IMR-90 (cell line): ENCODE measurements around the gene SERHL2. TPM values are rescaled to one million over a fixed set of nuclear protein-coding genes. Genes with fewer than 3 reads are reported as not detected.
"Not testable (repeated sequence)": the region's sequence is repeated elsewhere in the genome, so short reads cannot be mapped to it uniquely, and the experiment has no call there.

ENCODE experiments used
- ATAC-seq: fragments of 200-7000 bp; cut with Tn5 transposase; 2 replicates; pipeline ENCODE4 v1.9.1; 2020; ENCODE audit warnings: low read depth, mild to moderate bottlenecking, moderate library complexity
- BruUV-seq: library from RNA; stranded (reverse); fragments of 400-500 nt; replicated peaks from 2 replicates; lab custom pipeline; 2021; lab: Mats Ljungman, UMichigan
- CTCF ChIA-PET: fragments of 300-600 bp; formaldehyde crosslinking; extraction: SDS; loops from one replicate; lab custom pipeline; 2021; ENCODE audit warnings: antibody characterized with exemption; lab: Yijun Ruan, JAX
- POLR2A ChIA-PET: fragments of 300-600 bp; sonication (Branson Sonifier 250); formaldehyde crosslinking; loops from one replicate; lab custom pipeline; 2022; ENCODE audit warnings: antibody characterized with exemption; ENCODE audit not compliant: unreplicated experiment; lab: Charles Lee
- DNase-seq: peaks from one replicate; pipeline ENCODE4 v3.0.0; 2013
- H2AFZ ChIP-seq: replicated peaks from 2 replicates; pipeline ENCODE3; 2013; ENCODE audit warnings: low read length, mild to moderate bottlenecking; ENCODE audit not compliant: poor library complexity
- H2AK5ac ChIP-seq: 2 replicates; pipeline ENCODE4 v1.6.1; 2013; ENCODE audit warnings: low read depth, low read length, inconsistent platforms
- H2AK9ac ChIP-seq: replicated peaks from 2 replicates; pipeline ENCODE3; 2013; ENCODE audit warnings: mild to moderate bottlenecking, low read depth, low read length, moderate library complexity; ENCODE audit not compliant: poor library complexity
- H2BK120ac ChIP-seq: 2 replicates; pipeline ENCODE4 v1.6.1; 2013; ENCODE audit warnings: low read depth, low read length, inconsistent platforms
- H2BK15ac ChIP-seq: 3 replicates; pipeline ENCODE4 v1.6.1; 2013; ENCODE audit warnings: low read depth, low read length, inconsistent platforms
- H2BK20ac ChIP-seq: 2 replicates; pipeline ENCODE4 v1.6.1; 2013; ENCODE audit warnings: low read depth, mild to moderate bottlenecking, inconsistent platforms, low read length, moderate library complexity
- H2BK5ac ChIP-seq: 2 replicates; pipeline ENCODE4 v1.6.1; 2013; ENCODE audit warnings: mild to moderate bottlenecking, low read depth, low read length, inconsistent platforms; ENCODE audit not compliant: poor library complexity, severe bottlenecking
- H3K14ac ChIP-seq: replicated peaks from 2 replicates; pipeline ENCODE4 v1.6.1; 2013; ENCODE audit warnings: low read depth, low read length, inconsistent platforms
- H3K18ac ChIP-seq: 2 replicates; pipeline ENCODE4 v1.6.1; 2013; ENCODE audit warnings: low read depth, low read length, control low read depth
- H3K23ac ChIP-seq: 2 replicates; pipeline ENCODE4 v1.6.1; 2013; ENCODE audit warnings: low read depth, low read length, inconsistent platforms
- H3K27ac ChIP-seq: 2 replicates; pipeline ENCODE4 v1.5.1; 2013; ENCODE audit warnings: mild to moderate bottlenecking, control low read depth, low read length; ENCODE audit not compliant: insufficient read depth
- H3K27me3 ChIP-seq: 2 replicates; pipeline ENCODE4 v1.6.1; 2013; ENCODE audit warnings: low read length; ENCODE audit not compliant: control insufficient read depth, insufficient read depth
- H3K36me3 ChIP-seq: 2 replicates; pipeline ENCODE4 v1.6.1; 2013; ENCODE audit warnings: low read length, mixed read lengths; ENCODE audit not compliant: control insufficient read depth, insufficient read depth
- H3K4ac ChIP-seq: 2 replicates; pipeline ENCODE4 v1.6.1; 2013; ENCODE audit warnings: low read depth, low read length, inconsistent platforms
- H3K4me1 ChIP-seq: 2 replicates; pipeline ENCODE4 v1.6.1; 2013; ENCODE audit warnings: low read length, mixed read lengths; ENCODE audit not compliant: control insufficient read depth, insufficient read depth
- H3K4me2 ChIP-seq: 2 replicates; pipeline ENCODE4 v1.6.1; 2013; ENCODE audit warnings: low read depth, mild to moderate bottlenecking, control low read depth, low read length, moderate library complexity
- H3K4me3 ChIP-seq: 2 replicates; pipeline ENCODE4 v1.5.1; 2013; ENCODE audit warnings: low read depth, mild to moderate bottlenecking, control low read depth, low read length, moderate library complexity; ENCODE audit not compliant: insufficient read depth
- H3K56ac ChIP-seq: 2 replicates; pipeline ENCODE4 v1.6.1; 2013; ENCODE audit warnings: low read length, inconsistent platforms; ENCODE audit not compliant: insufficient read depth; ENCODE audit errors: extremely low read depth
- H3K79me1 ChIP-seq, 2 experiments: 2 replicates each; pipeline ENCODE4 v1.6.1; 2013; ENCODE audit warnings: low read length in 2 of 2, inconsistent platforms in 1 of 2, low read depth in 1 of 2
- H3K9ac ChIP-seq: 2 replicates; pipeline ENCODE4 v1.6.1; 2013; ENCODE audit warnings: low read depth, low read length, control low read depth
- H3K9me1 ChIP-seq: 2 replicates; pipeline ENCODE4 v1.6.1; 2013; ENCODE audit warnings: low read length, inconsistent platforms; ENCODE audit not compliant: insufficient read depth
- H3K9me3 ChIP-seq: 2 replicates; pipeline ENCODE4 v1.6.1; 2013; ENCODE audit warnings: low read length; ENCODE audit not compliant: control insufficient read depth, insufficient read depth
- H4K20me1 ChIP-seq: 2 replicates; pipeline ENCODE4 v1.6.1; 2013; ENCODE audit warnings: low read length, inconsistent platforms; ENCODE audit not compliant: insufficient read depth
- H4K5ac ChIP-seq: 2 replicates; pipeline ENCODE4 v1.6.1; 2013; ENCODE audit warnings: mild to moderate bottlenecking, low read depth, low read length, control low read depth
- H4K8ac ChIP-seq, 2 experiments: 2 replicates each; pipeline ENCODE4 v1.6.1; 2013; ENCODE audit warnings: low read depth in 2 of 2, low read length in 2 of 2, control low read depth in 1 of 2, inconsistent platforms in 1 of 2
- H4K91ac ChIP-seq: 2 replicates; pipeline ENCODE4 v1.6.1; 2013; ENCODE audit warnings: low read depth, low read length, inconsistent platforms; ENCODE audit not compliant: insufficient read depth
- FOS ChIP-seq: fragments of 150-350 bp; IDR thresholded peaks from 2 replicates; pipeline ENCODE4 v1.6.1; 2016; ENCODE audit warnings: low read depth, low read length
- WGBS, 2 experiments: methylation state at CpG; one replicate each; pipeline versions ENCODE4 v1.1.5 to v1.1.7; 2013; ENCODE audit warnings: missing lambda C conversion rate in 2 of 2; ENCODE audit not compliant: insufficient read length in 1 of 2; ENCODE audit errors: extremely low coverage in 2 of 2; 5-methylcytosine and 5-hydroxymethylcytosine counted together
- dilution Hi-C: fragments of 300-500 bp; cut with HindIII; formaldehyde crosslinking; loops from one replicate; pipeline ENCODE4 v1.14.3; 2018; ENCODE audit warnings: low sequenced_read_pairs; ENCODE audit not compliant: unreplicated experiment
- in situ Hi-C: fragments of 300-500 bp; cut with MboI; formaldehyde crosslinking; loops from 3 replicates; pipeline ENCODE4 v1.14.3; 2019; ENCODE audit warnings: low sequenced_read_pairs, inconsistent platforms, mixed read lengths
- intact Hi-C: fragments of 100-400 bp; cut with micrococcal nuclease; formaldehyde crosslinking; loops from 2 replicates; pipeline ENCODE4 v1.10.0; 2022
- polyA plus RNA-seq, 3 experiments: library from polyadenylated mRNA; depleted of rRNA; stranded (reverse); fragments of >200 nt; gene quantifications; 2 replicates each; pipeline ENCODE4 v1.2.3, GENCODE V29; 2012; ENCODE audit warnings: low replicate concordance in 1 of 3
- total RNA-seq: library from RNA; depleted of rRNA; stranded (reverse); fragments of >200 nt; gene quantifications from 2 replicates; pipeline ENCODE4 v1.2.3, GENCODE V29; 2012

Gene SERHL2
- total and polyA plus RNA-seq, 2 of the 4 experiments (the other 2 are of a cell fraction) = 4.5 to 5.0 TPM

DNA sequence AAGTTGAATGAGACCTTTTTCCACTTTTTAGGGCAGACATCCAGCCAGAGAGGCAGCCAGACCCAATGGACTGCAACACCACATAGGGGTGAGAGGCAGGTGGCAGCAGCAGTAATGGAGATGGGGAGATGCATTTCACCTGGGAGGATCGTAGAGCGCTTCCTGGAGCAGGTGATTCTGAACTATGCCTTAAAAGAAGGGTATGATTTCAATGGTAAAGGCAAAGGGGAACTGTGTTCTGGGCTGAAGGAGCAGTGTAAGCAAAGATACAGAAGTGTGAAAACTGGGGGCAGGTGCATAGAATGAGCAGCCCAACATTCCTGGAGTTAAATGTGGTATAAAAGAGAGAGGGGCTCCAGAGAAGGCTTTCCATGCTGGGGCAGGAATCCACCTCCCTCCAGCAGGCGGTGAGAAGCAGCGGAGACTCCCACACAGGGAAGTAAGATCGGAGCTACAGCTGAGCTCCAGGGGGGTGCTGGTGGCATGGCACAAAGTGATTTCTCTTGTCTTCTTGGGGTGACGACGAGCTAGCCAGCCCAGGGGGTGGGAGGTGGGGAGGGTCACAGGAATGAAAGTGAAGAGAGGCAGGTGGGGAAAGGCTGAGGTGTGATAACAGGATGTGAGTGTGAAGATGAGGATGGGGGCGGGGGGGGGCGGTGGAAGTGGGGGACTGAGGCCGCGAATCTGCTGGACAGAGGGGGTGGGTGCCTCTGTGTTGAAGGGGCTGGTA lies 4.3 kb upstream of the SERHL2 start:
- H3K36me3 ChIP-seq = no peaks in the 10 kb centered on the region

DNA sequence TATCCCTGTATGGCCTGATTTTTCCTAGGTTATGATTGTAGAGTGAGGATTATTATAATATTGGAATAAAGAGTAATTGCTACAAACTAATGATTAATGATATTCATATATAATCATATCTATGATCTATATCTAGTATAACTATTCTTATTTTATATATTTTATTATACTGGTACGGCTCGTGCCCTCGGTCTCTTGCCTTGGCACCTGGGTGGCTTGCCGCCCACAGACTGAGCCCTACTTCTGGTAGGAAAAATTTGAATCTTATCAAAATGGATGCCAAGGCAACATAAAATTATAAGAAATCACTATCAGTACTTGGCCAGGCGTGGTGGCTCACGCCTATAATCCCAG lies 1.5 kb upstream of the SERHL2 start:
- H3K4ac ChIP-seq, H2BK20ac ChIP-seq, H2AFZ ChIP-seq, BruUV-seq, H3K9me3 ChIP-seq, H2BK120ac ChIP-seq, in situ Hi-C loops, H3K4me3 ChIP-seq, H4K91ac ChIP-seq, H4K20me1 ChIP-seq, H3K14ac ChIP-seq, H3K4me2 ChIP-seq, H3K79me1 ChIP-seq, POLR2A ChIA-PET, H2BK5ac ChIP-seq, ATAC-seq, H4K5ac ChIP-seq, H3K56ac ChIP-seq, H2BK15ac ChIP-seq, DNase-seq, H3K9ac ChIP-seq, H3K4me1 ChIP-seq, H3K18ac ChIP-seq, H4K8ac ChIP-seq, H2AK5ac ChIP-seq, H2AK9ac ChIP-seq, H3K27ac ChIP-seq, H3K23ac ChIP-seq, H3K36me3 ChIP-seq, dilution Hi-C loops, H3K9me1 ChIP-seq: not testable (repeated sequence)
- WGBS, 2 experiments = no CpG with 5 or more reads among the region's 6 CpGs
- CTCF ChIA-PET = interaction anchor here (0.6 kb wide), 1 partner anchor 9 kb away, joined by 3 read pairs; no protein-coding TSS in a partner anchor
- H3K27me3 ChIP-seq = peaks cover 17% of the 10 kb centered on the region
- intact Hi-C loops = loop anchor here (5.0 kb wide), 1 partner anchor 385 kb away; no protein-coding TSS in a partner anchor

More for the DNA sequence above, 4.3 kb upstream of the SERHL2 start:
- no peak overlapping the region for H4K5ac ChIP-seq
- DNase-seq (no peak), ATAC-seq (no peak)
- H2AK5ac ChIP-seq = no peak overlapping the region
- ChIA-PET POLR2A (interaction anchor here (0.6 kb wide), 1 partner anchor 376 kb away, joined by 3 read pairs; no protein-coding TSS in a partner anchor), CTCF (no interaction called here)
- H3K23ac ChIP-seq = no peak overlapping the region
- intact Hi-C loops = loop anchor here (5.0 kb wide), 1 partner anchor 382 kb away; no protein-coding TSS in a partner anchor
- H2AK9ac ChIP-seq = peak overlapping the region; percentile 37
- no peaks in the 10 kb centered on the region for H4K20me1 ChIP-seq
- H2BK15ac ChIP-seq = no peak overlapping the region
- H3K4ac ChIP-seq = no peak overlapping the region
- no peak overlapping the region for H3K14ac ChIP-seq
- H3K4me1 ChIP-seq = peaks cover 4% of the 10 kb centered on the region
- H3K56ac ChIP-seq = no peak overlapping the region
- no peak overlapping the region for H3K9ac ChIP-seq
- H4K8ac ChIP-seq = no peak overlapping the region
- no peak for TF ChIP-seq FOS
- H2AFZ ChIP-seq = no peak overlapping the region
- H3K9me1 ChIP-seq = no peaks in the 10 kb centered on the region; the same call in 1 of the 2 replicates
- no peaks in the 10 kb centered on the region for H3K79me1 ChIP-seq
- no peak overlapping the region for H2BK5ac ChIP-seq
- peaks cover 17% of the 10 kb centered on the region for H3K27me3 ChIP-seq
- no peaks in the 10 kb centered on the region for H3K9me3 ChIP-seq
- H3K4me2 ChIP-seq = no peak overlapping the region
- no peak overlapping the region for H4K91ac ChIP-seq
- H2BK120ac ChIP-seq = no peak overlapping the region
- dilution Hi-C loops = no loop called here
- no TSS peak for BruUV-seq
- in situ Hi-C loops = no loop called here
- H3K27ac ChIP-seq = no peak overlapping the region
- H3K18ac ChIP-seq = no peak overlapping the region
- WGBS, 2 experiments = 83% methylated on average over 3 of the region's 11 CpGs; no CpG with 5 or more reads in 1 of the 2 experiments
- H2BK20ac ChIP-seq = no peak overlapping the region
- no peak overlapping the region for H3K4me3 ChIP-seq
